NCI-H2081 treated with DMSO at 0.1 percent for 48 hours (cell line): ENCODE data around the gene EFCAB14.
"Not testable (repeated sequence)": the region's sequence is repeated elsewhere in the genome, so short reads cannot be mapped to it uniquely, and the experiment has no call there.

Experiments
- DNase-seq: peaks from one replicate; lab custom pipeline; 2025; lab: John Stamatoyannopoulos, UW

Gene EFCAB14

DNA sequence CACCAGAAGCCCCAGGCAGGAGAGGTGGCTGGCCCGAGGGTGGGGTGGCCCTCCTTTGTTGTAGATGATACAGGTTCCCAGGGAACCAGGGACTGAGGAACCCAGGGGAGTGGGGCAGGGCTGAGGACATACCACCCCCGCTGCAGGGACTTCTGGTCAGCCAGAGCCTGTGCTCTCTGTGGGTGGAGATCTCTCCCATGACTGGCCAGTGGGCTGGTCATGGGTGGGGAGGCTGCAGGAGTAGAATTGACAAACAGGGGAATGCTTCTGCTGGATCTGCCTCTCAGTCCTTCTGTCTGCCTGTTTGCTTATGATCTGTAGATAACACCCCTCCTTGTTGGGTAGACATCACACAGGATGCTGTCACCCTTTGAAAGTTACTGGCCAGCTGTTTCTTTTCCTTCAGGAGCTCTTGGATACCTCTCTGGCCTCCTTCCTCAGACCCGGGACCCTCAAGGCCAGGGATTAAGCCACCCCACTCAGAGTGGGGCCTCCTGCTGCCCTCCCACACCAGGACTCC lies 2.8 kb upstream of the EFCAB14 start:
- no peak for DNase-seq

DNA sequence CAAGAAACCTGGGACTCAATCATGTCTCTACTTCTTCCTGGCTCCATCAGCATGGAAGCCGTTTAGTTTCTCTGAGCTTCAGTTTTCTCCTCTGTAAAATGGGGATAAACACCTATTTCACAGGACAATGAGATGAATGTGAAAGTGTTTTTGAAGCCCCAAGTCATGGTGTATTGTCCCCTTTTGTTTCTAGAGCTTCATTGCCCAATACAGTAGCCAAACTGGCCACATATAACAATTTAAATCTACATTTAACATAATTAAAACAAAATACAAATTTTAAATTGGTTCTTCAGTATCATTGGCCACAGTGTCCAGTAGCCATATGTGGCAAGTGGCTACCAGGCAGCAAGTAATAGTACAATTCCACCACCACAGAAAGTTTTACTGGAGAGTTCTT lies 2.3 kb upstream of the EFCAB14 start:
- DNase-seq = no peak

DNA sequence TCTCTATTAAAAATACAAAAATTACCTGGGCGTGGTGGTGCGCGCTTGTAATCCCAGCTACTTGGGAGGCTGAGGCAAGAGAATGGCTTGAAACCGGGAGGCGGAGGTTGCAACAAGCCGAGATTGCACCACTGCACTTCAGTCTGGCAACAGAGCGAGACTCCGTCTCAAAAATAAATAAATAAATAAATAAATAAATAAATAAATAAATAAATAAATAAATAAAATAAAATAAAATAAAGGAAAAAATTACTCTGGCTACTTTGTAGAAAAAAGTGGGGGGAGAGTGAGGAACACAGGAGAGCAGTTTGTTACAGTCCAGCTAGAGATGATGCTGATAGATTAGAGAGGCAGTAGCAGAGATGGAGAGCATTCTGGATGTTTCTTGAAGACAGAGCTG lies 1.4 kb upstream of the EFCAB14 start:
- DNase-seq = not testable (repeated sequence)

DNA sequence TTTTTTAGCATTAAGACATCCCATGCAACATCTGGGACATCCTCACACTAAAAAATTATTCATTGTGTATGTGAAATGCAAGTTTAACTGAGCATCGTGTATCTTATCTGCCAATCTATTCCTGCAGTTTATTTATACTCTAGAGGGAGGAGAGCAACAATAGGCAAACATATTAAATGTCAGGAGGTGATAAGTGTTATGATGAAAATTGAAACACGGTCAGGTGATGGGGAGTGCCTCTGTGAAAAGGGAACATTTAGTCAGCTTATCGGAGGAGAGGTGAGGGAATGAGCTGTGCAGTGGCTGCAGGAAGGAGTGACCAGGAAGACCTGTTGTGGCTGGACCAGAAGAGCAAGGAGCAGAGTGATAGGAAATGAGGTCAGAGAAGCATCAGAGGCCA lies 775 bp upstream of the EFCAB14 start:
- DNase-seq = no peak

DNA sequence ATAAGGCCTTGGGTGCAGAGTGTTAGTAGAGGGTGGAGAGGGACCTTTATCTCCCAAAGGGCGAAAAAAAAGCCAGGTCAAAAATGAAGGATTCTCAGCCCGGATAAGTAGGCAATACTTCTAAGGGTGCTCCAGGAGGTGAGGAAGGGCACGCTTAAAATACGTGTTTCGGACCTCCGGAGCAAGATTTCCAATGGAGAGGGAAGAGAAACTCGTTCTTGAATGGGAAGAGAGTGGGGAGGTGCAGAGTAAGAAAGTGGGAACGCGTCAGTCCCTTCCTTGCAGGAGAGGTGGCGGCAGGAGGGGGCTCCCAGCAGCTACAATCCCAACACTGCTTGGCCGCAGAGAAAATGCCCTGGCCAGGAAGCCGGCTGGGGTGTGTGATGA lies 581 bp downstream of the EFCAB14 start:
- DNase-seq = no peak

DNA sequence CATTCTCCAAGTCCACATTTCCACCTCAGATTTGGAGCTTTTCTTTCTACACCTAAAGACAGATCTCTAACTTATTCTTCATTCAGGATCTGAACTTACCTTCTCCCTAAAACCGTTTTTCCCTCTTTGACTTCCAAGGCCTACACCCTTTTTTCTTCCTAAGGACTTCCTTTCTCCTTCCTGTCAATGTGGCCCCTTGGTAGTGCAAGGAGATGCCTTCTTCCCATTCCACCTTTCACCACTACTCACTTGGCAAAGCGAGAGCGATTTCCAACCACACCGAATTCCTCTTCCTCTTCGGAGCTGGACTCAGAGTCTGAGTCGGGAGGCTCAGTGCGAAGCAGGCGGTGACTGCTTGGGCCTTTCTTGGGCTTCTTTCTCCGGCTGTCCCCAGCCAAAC lies 1.3 kb downstream of the EFCAB14 start:
- DNase-seq = no peak

DNA sequence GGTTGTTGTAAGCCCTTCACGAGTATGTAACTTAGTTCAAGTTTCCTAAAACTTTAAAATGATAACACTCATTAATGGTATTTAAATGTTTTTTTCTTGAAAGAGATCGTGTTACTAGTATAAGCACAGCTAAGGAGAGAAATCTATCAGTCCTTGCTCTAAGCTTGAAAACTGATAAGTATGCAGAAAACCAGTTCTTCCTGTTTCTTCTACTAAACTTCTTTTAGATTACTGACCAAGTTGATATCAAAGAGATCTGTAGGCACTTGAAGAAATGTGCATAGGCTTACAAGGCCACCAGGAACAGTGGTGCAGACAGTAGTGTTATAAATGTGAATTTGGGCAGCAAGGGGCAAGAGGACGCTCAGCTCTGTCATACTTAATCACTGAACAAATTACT lies 3.9 kb downstream of the EFCAB14 start:
- no peak for DNase-seq

DNA sequence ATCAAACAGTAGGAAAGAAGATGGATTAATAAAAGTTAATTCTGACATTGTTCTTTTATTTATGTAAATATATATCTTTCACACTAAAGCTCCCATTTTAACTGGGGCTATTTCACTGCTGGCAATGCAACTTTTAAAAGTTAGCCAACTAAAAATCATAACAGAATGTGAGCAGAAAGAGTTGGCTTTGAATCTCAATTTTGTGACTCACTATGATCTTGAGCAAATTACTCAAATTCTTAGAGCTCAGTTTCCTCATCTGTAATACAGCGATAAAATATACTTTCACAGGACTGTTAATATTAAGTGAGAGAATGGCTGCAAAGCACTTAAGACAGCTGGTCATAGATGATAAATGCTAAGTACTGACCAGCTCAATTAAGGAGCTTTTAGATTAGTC lies 10.8 kb downstream of the EFCAB14 start:
- no peak for DNase-seq

DNA sequence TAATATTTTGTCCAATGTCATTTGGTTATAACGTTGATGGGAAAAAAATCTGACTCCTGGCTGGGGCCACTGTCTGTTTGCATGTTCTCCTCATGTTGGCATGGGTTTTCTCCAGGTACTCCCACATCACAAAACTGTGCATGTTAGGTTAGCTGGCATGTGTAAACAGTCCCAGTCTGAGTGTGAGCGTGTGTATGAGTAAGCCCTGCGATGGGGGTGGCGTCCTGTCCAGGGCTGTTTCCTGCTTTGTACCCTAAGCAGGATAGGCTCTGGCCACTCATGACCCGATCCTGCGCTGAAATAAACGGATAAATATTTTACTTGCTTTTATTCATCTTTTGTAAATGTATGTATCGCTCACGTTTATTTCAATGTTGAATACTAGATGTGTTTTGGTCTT lies 13.5 kb downstream of the EFCAB14 start:
- no peak for DNase-seq

DNA sequence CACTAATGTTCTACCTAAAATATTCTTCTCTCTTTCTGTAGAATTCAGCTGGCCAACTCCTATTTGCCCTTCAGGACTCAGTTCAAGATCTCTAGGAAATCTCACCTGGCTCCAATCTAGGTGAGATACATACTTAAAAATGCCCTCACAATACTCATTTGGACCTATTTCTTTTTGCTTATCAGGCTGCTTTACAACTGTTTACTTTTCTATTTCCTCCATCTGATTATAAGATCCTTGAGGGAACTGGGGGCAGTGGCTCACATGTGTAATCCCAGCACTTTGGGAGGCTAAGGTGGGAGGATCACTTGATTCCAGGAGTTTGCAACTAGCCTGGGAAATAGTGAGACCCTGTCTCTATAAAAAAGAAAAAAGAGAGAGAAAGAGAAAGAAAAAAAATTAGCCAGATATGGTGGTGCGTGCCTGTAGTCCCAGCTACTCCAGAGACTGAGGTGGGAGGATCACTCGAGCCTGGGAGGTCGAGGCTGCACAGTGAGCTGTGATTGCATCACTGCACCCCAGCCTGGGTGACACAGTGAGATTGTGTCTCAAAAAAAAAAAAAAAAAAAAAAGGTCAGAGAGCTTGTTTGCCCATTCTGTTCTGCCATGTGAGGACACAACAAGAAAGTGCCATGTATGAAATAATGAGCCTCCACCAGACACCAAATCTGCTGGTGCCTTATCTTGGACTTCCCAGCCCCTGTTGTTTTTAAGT lies 14.8 kb downstream of the EFCAB14 start:
- no peak for DNase-seq

DNA sequence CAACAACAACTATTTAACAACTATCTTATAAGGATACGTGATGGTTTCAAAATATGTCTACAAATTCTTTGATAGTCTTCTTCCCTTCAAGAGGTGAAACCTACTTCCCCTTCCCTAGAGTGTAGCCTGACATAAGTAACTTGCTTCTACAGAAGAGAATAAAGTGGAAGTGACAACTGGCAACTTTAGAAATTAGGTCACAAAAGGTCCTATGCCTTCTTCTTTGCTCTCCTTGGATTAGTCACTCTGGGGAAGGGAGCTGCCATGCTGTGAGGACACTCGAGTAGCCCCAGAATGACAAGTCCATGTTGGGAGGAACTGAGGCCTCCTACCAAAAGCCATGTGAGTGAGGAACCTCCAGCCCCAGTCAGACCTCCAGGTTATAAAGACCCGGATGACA lies 19.2 kb downstream of the EFCAB14 start:
- DNase-seq = no peak

DNA sequence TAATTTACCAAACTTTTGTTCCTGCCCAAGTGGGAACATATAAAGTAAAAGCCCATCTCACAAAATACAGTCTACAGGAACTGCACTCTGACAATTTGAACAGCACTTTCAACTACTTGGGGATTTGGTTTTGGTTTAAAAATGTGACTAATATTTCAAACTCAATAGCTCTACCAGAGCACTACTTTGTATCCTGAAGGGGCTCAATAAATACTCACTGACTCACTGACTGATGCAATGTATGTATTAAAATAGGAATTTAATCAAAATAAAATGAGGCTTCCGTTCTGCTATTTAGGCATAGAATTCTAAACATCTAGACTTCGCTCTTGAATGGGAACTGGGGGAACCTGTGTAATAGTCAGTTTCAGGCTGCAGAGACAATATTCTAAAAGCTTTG lies 21.9 kb downstream of the EFCAB14 start:
- no peak for DNase-seq

DNA sequence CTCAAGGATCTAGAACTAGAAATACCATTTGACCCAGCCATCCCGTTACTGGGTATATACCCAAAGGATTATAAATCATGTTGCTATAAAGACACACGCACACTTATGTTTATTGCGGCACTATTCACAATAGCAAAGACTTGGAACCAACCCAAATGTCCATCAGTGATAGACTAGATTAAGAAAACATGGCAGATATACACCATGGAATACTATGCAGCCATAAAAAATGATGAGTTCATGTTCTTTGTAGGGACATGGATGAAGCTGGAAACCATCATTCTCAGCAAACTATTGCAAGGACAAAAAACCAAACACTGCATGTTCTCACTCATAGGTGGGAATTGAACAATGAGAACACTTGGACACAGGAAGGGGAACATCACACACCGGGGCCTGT lies 24.2 kb downstream of the EFCAB14 start:
- not testable (repeated sequence) for DNase-seq

DNA sequence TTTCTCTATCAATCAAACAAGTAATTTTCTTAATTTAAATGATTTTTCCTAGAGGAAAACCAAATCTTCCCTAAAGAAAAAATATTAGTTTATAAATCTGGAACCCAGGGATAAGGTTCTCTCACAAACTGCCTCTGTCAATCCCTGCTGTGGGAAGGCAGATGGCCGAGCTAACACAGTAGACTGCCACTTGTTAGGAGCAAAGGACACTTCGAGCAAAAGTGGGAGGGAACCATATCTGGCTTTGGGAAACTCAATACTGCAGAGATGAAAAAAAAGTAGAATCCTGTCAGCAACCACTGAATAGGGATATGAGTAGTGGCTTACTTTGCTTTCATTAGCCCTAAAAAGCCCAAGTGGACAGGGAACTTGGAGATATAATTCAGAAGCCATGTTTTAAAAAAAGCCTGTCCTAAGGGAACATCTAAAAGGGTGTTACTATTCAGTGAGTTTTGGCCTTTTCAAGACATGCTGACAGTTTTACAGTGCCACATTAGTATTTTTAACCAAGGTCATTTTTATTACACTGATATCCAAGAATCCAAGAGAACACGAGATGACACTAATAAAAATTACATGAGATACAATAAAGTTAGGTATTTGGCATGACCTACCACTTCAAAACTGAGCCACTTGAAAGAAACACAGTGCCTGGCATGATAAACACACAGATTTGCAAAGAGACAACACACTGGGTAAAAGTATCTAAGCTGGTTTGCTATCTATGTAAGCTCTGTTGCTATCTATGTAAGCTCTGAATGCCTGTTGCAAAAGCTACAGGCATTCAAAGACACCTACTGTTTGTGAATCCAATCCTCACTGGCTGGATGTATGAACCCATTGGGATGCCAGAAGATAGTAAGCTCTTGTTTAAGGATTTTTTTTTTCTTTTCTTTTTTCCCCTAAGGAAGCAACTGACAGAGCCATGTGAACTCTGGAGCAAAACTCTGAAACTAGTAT lies 25.8 kb downstream of the EFCAB14 start:
- no peak for DNase-seq

DNA sequence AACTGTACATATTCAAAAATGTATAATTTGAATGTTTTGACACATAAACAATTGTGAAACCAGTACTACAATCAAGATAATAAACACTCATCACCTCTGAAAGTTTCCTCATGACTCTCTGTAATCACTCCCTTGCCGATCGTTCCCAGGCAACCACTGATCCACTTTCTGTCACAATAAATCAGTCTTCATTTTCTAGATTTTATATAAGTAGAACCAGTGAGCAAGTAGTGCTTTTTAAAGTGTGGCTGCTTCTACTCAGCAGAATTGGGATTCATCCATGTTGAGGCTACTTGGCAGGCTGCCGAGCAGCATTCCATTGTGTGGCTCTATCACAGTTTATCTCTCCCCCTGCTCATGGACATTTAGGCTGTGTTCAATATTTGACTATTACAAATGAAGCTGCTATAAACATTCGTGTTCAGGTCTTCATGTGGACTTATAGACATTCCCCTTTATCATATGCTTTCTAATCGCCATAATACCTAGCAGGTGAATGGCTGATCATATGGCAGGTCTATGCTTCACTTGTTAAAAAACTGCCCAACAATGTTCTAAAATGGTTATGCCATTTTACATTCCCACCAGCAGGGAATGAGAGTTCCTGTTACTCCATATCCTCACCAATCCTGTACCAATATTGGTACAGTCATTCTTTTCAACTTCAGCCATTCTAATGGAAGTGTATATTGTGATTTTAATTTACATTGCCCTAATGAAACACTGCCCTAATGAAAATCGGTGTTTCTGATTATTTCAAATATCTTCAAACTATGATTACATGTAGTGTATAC lies 26.7 kb downstream of the EFCAB14 start:
- DNase-seq = no peak

DNA sequence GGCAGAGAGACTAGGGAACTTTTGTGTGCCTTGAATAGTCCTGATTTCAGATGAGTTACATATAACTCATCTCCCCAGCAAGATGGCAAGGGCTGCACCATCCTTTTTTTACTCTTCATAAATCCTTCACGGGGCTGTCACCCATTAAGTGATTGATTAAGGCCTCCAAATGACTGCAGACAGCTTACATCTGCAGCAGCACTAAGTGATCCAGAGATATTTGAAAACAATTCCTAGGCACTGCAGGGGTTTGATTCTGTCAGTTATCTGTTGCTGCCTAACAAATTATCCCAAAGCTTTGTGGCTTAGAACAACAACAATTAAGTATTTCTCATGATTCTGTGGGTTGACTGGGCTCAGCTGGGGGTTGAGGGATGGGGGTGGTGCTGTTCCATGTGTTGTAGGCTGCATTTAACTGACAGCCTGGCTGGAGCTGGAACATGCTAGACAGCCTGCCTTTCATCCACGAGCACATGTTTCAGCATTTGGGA lies 27.9 kb downstream of the EFCAB14 start:
- no peak for DNase-seq

DNA sequence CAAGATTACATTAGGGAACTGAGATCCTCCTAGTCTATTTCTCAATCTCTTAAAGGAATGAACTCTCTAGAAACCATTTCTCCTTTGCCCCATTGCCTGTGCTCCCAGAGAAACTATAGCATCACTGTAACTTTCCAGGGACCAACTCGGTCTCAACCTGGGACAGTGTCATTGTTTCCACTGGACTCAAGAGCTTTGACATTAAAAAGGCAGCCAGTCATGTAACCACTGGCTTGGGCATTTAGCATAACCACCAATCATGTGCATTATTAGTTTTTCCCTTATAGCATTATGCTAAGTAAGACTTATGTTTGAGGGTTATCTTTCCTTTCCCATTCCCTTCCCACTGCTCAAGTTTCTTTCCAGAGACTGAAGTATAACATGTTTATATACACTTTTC lies 29.0 kb downstream of the EFCAB14 start:
- DNase-seq = no peak

DNA sequence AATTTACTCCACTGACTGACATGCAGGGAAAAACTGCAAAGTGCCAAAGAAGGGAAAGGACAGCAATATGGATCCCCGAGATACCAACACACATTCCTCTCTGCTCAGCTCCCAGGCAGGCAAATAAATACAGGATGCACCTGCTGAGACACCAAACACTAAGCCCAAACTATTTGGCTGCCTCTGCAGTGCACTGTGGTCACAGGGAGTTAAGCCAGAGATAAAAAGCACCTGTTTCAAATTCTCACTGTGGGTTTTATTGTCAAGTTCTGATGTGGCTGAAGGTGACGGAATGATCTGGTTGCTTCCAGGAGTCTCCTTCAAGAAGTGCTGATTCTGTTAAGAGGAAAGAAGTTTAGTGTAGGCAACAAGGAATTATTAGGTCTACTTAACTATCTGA lies 29.6 kb downstream of the EFCAB14 start:
- no peak for DNase-seq

DNA sequence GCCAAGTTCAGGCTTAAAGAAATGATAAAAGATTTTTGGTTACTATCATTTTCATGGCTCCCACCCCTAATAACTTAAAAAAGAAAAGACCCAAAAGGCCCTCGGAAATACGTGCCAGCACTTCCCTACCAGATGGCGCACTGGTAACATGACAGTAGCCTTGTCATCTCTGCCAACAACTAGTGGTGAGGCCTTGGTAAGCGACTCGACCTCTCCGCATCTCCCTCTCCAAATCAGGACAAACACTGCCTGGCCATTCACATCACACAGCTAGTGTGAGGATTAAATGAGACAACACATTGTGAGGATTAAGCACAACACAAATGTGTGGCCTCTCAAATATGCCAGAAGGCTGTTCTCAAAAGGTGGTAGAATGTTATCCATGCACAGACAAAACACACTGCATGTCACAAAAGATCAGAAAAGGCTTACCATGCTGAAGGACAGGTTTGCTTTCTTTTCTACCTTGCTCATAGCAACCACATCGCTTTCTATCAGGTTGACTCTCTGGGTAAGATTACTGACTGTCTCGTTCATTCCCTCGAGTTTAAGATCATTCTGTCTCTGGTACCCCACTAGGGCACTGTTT lies 30.9 kb downstream of the EFCAB14 start:
- DNase-seq = no peak

DNA sequence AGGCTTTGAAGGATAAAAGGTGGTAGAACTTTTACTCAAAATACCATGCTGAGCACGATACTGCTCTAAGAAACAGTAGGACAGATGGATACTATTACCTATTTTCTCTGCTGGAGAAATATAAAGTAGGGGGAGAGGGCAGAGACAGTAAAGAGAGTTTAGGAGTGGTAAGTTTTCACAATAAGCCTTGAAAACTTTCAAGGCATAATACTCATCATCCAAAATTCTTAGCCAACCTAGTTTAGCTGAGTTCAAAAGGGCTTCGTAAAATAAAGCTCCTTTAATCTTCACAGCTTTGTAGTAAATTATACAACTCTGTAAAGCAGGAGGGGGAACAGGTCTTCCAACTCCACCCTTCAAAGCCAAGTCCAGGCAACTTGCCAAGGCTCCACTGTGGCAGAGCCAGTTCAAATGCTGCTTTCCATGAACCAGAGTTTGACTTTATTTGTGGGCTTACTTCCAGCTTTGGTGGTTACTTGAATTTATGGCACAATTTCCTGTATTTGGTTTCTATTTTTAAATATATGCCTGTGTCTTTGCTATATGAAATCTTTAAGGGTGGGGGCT lies 31.7 kb downstream of the EFCAB14 start:
- DNase-seq = peak; percentile 24

DNA sequence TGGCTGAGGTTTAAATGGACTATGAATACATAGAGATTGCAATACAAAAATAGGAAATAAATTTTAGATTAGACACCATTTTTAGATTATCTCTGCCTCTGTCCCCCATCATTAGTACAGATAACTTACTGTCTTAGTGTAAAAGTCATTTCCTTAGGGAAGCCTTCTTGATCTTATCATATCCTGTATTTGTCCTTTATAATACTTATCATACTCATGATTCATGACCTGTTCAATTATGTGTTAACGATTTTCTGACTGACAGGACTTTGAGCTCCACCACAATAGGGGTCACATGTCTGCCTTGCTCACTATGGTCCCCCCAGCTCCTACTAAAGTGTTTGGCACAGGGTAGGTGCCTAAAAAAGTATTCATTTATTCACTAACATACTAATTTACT lies 32.7 kb downstream of the EFCAB14 start:
- DNase-seq = no peak
